Ascending aorta (tissue), 2 donors: ENCODE data around the gene APCDD1L. TPM values are rescaled to one million over a fixed set of nuclear protein-coding genes. Genes with fewer than 3 reads are reported as not detected.

Experiments used
- DNase-seq, 2 donors: peaks; one replicate each; pipeline ENCODE4 v3.0.0-alpha.2; 2019; ENCODE audit warnings: low spot score in 2 of 2
- H3K27ac ChIP-seq, 2 donors: fragments of 200-600 bp; sonication (generic); one replicate each; pipeline ENCODE4 v1.5.1; 2016 to 2017; ENCODE audit warnings: mild to moderate bottlenecking in 1 of 2
- H3K27me3 ChIP-seq: fragments of 200-600 bp; sonication (generic); one replicate; pipeline ENCODE4 v1.5.1; 2017
- H3K36me3 ChIP-seq, 2 donors: fragments of 200-600 bp; sonication (generic); one replicate each; pipeline ENCODE4 v1.5.1; 2016
- H3K4me1 ChIP-seq, 2 donors: fragments of 200-600 bp; sonication (generic); one replicate each; pipeline ENCODE4 v1.5.1; 2016 to 2017; ENCODE audit warnings: mild to moderate bottlenecking in 1 of 2
- H3K4me3 ChIP-seq, 2 donors: fragments of 200-600 bp; sonication (generic); one replicate each; pipeline ENCODE4 v1.5.1; 2016 to 2017; ENCODE audit warnings: mild to moderate bottlenecking in 1 of 2
- H3K9me3 ChIP-seq, 2 donors: fragments of 200-600 bp; sonication (generic); one replicate each; pipeline ENCODE4 v1.5.1; 2016
- CTCF ChIP-seq, 3 experiments: fragments of 200-600 bp in 2 of 3; fragments of 450-650 bp in 1 of 3; sonication (generic) in 2 of 3; IDR thresholded peaks; one replicate each; pipeline ENCODE4 v1.5.1; 2016 to 2019; ENCODE audit warnings: antibody characterized with exemption in 3 of 3, mild to moderate bottlenecking in 1 of 3, moderate library complexity in 1 of 3
- intact Hi-C: fragments of 100-400 bp; cut with DNase I; formaldehyde crosslinking; loops from one replicate; pipeline ENCODE4 v1.15.1; 2023
- total RNA-seq: library from RNA; depleted of rRNA; stranded (reverse); fragments of >200 nt; gene quantifications from one replicate; pipeline ENCODE4 v1.1.0, GENCODE V29; 2016

Gene APCDD1L
- total RNA-seq, 1 donor from 2014 or later, result 2.1 TPM

- no peaks in the 10 kb centered on the region for H3K36me3 ChIP-seq
- TF ChIP-seq CTCF (IDR thresholded peaks at IDR 0.05), result no peak
- DNase-seq, result no peak
- intact Hi-C loops, result no loop called here
- H3K4me3 ChIP-seq, result no peak overlapping the region
- H3K27ac ChIP-seq, result no peak overlapping the region
- no peaks in the 10 kb centered on the region for H3K27me3 ChIP-seq
- H3K4me1 ChIP-seq, result no peaks in the 10 kb centered on the region
- no peaks in the 10 kb centered on the region for H3K9me3 ChIP-seq
Observed at GRCh38 chr20:58472273-58473018, 42.8 kb downstream of the APCDD1L start.

- Histone ChIP-seq H3K27ac (no peak overlapping the region), H3K4me3 (no peak overlapping the region), H3K9me3 (no peaks in the 10 kb centered on the region), H3K27me3 (no peaks in the 10 kb centered on the region), H3K36me3 (peaks cover 0 to 3% of the 10 kb centered on the region in 2 donors), H3K4me1 (no peaks in the 10 kb centered on the region)
- no peak for TF ChIP-seq CTCF (IDR thresholded peaks at IDR 0.05)
- no peak for DNase-seq
- intact Hi-C loops, result no loop called here
Observed at GRCh38 chr20:58471193-58472164, 43.7 kb downstream of the APCDD1L start.

GRCh38 chr20:58470336-58471192 lies 44.6 kb downstream of the APCDD1L start:
- no peaks in the 10 kb centered on the region for H3K9me3 ChIP-seq
- H3K36me3 ChIP-seq, result peaks cover 0 to 3% of the 10 kb centered on the region in 2 donors
- no peaks in the 10 kb centered on the region for H3K4me1 ChIP-seq
- no peak overlapping the region for H3K27ac ChIP-seq
- DNase-seq, result no peak
- no peak overlapping the region for H3K4me3 ChIP-seq
- H3K27me3 ChIP-seq, result no peaks in the 10 kb centered on the region
- intact Hi-C loops, result no loop called here
- no peak for TF ChIP-seq CTCF (IDR thresholded peaks at IDR 0.05)

- no peak for TF ChIP-seq CTCF (IDR thresholded peaks at IDR 0.05)
- Histone ChIP-seq H3K27ac (no peak overlapping the region), H3K36me3 (peaks cover 0 to 3% of the 10 kb centered on the region in 2 donors), H3K4me3 (no peak overlapping the region), H3K27me3 (no peaks in the 10 kb centered on the region), H3K4me1 (no peaks in the 10 kb centered on the region), H3K9me3 (no peaks in the 10 kb centered on the region)
- no peak for DNase-seq
- intact Hi-C loops, result no loop called here
Observed at GRCh38 chr20:58469616-58470015, 45.6 kb downstream of the APCDD1L start.
